HUES48 (cell line): ENCODE measurements around the gene ASB15.

Experiments used
- H3K27ac ChIP-seq: one replicate; pipeline ENCODE4 v1.7.0; 2013; ENCODE audit warnings: low read depth, low read length, inconsistent platforms
- H3K27me3 ChIP-seq: 2 replicates; pipeline ENCODE4 v1.6.1; 2013; ENCODE audit warnings: mild to moderate bottlenecking, low read length; ENCODE audit not compliant: control insufficient read depth, insufficient read depth
- H3K36me3 ChIP-seq: 2 replicates; pipeline ENCODE4 v1.6.1; 2013; ENCODE audit warnings: low read length; ENCODE audit not compliant: control insufficient read depth, insufficient read depth
- H3K4me1 ChIP-seq: 2 replicates; pipeline ENCODE4 v1.6.1; 2013; ENCODE audit warnings: mild to moderate bottlenecking, low read length; ENCODE audit not compliant: control insufficient read depth, insufficient read depth
- H3K4me3 ChIP-seq: 2 replicates; pipeline ENCODE4 v1.5.1; 2013; ENCODE audit warnings: mild to moderate bottlenecking, low read depth, low read length
- H3K9ac ChIP-seq: 2 replicates; pipeline ENCODE4 v1.6.1; 2013; ENCODE audit warnings: mild to moderate bottlenecking, low read depth, low read length, moderate library complexity
- H3K9me3 ChIP-seq: 2 replicates; pipeline ENCODE4 v1.6.1; 2013; ENCODE audit warnings: low read length; ENCODE audit not compliant: control insufficient read depth, insufficient read depth

Gene ASB15

DNA sequence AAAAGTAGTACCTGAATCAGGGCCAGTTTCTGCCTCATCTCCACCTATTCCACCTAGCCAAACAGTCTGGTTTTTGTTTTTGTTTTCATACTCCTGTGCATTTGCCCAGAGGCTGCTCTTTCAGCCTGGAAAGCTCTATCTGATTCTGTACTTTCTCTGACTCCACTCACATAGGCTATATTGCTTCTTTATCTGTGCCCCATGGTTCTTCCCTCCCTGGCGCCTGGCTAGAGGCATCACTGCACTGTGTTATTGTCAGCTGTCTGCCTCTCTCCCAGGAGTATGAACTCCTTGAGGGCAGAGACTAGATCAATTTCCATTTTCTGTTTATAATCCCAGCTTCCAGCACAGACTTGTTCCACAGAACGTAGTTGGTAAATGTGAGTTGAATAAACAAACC, 49.0 kb downstream of the ASB15 start:
- Histone ChIP-seq H3K36me3 (no peaks in the 10 kb centered on the region), H3K9ac (no peak overlapping the region), H3K4me1 (peaks cover 14% of the 10 kb centered on the region), H3K27ac (no peak overlapping the region), H3K9me3 (no peaks in the 10 kb centered on the region), H3K27me3 (no peaks in the 10 kb centered on the region), H3K4me3 (no peak overlapping the region)

DNA sequence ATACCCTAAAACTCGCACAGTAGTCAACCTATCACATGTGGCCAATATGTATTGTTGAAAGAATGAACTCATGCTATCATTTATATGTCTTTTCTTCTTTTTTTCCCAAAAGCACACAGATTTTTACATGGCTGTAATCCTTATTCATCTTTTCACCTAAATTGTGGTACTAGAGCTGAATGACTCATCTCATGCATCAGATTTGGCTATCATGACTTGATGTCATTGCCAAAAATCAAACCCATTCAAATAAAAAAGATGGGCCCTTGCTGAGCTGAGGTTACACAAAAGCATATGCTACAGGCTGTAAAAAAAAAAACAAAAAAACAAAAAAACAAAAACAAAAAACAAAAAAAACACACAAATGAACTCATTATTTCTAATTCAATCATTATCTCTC, 50.8 kb downstream of the ASB15 start:
- Histone ChIP-seq H3K9me3 (no peaks in the 10 kb centered on the region), H3K27ac (no peak overlapping the region), H3K4me3 (no peak overlapping the region)

DNA sequence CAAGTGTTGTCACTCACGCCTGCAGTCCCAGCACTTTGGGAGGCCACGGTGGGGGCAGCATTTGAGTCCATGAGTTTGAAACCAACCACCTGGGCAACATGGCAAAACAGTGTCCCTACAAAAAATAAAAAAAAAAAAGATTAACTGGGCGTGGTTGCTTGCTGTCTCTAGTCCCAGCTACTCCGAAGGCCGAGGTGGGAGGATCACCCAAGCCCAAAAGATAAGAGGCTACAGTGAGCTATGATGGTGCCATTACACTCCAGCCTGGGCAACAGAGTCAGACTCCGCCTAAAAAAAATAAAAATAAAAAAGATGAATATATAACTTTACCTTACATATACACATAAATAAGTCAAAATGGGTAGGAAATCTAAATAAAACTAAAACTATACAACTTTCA, 51.5 kb downstream of the ASB15 start:
- Histone ChIP-seq H3K27ac (no peak overlapping the region), H3K36me3 (no peaks in the 10 kb centered on the region), H3K27me3 (no peaks in the 10 kb centered on the region), H3K4me1 (no peaks in the 10 kb centered on the region), H3K4me3 (no peak overlapping the region), H3K9me3 (no peaks in the 10 kb centered on the region), H3K9ac (no peak overlapping the region)

More for the DNA sequence above, 50.8 kb downstream of the ASB15 start:
- Histone ChIP-seq H3K4me1 (0 out of 2 replicates have a peak, but pooled peaks cover 1% of the 10 kb centered on the region), H3K27me3 (no peaks in the 10 kb centered on the region), H3K9ac (no peak overlapping the region), H3K36me3 (no peaks in the 10 kb centered on the region)

DNA sequence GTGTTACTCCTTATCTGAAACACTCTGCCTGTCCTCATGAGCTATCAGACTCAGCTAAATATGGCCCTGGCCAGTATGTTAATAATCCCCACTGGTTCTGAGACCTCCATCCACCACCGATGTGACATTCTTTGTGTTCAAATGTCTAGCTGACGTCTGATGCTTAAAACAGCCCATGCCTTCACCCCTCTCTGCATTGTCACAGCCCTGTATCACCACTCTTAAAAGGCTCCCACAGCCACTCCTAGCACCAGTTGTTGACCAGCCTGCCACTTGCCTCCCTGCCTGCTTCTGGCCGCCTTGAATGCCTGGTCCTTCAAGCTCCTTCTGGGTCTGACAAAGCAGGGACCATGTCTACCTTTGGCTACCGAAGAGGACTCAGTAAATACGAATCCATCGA, 54.0 kb downstream of the ASB15 start, which contains the start of gene LMOD2:
Gene LMOD2 (plus strand): TSS at position 253 of the 400 bp plus-strand sequence. CDS start 98 bp downstream, at position 351.
- Histone ChIP-seq H3K4me1 (0 out of 2 replicates have a peak, but pooled peaks cover under 1% of the 10 kb centered on the region), H3K27me3 (no peaks in the 10 kb centered on the region), H3K9ac (no peak within 1 kb of the TSS), H3K9me3 (no peaks in the 10 kb centered on the region), H3K4me3 (no peak within 1 kb of the TSS), H3K27ac (no peak within 1 kb of the TSS), H3K36me3 (no peaks in the 10 kb centered on the region)

DNA sequence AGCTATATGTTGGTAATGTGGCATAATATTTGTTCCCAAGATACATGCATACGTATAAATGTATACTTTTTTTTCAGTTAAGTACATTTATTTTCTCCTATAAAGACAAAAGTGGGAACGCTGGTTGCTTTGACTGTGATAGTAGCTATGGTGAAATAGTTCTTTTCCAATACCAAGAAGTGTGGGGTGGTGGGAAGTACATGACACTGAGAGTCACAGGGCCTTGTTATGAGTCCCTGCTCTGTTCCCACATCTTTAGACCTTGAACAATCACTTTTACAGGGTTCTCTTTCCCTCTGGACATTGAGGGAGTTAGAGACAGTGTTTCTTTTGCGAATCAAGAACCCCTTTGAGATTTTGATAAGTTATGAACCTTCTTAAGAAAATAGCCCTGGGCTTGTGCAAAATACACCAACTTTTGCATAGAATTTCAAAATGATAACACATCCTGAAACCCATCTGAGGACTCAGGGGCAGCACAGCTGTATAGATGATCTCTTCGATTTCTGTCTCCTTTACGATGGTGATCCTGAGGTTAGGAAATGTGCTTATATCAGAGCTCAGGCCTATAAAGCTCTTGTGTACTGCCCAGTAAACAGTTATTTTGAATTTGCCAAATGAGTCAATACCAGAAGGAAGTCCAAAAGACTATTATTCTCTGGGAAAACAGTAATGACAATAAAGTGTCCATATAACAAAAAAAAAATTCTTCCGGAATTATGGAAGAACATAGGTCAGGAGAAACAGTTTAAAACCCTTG, 55.1 kb downstream of the ASB15 start:
- H3K9me3 ChIP-seq = no peaks in the 10 kb centered on the region
- H3K4me3 ChIP-seq = no peak overlapping the region
- no peak overlapping the region for H3K27ac ChIP-seq
- no peaks in the 10 kb centered on the region for H3K27me3 ChIP-seq
- H3K36me3 ChIP-seq = no peaks in the 10 kb centered on the region
- H3K9ac ChIP-seq = no peak overlapping the region
- H3K4me1 ChIP-seq = peaks cover 7% of the 10 kb centered on the region; the same call in 1 of the 2 replicates

DNA sequence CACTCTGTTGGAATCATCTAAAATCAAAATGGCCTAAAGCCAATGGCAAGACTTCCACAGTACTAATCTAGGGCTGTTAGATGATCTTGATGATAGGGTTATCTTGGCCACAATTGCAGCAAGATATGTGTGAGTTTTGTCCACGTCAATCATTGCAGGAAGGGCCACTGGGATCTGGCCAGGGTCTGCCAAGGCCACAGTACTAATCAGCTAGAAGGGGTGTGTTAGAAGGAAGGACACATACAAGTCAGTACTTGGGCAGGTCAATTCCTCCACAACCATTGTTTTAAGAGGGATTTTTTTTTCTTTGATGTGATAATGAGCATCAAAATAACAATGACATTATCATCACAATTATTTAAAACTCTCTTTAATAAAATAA, 55.7 kb downstream of the ASB15 start:
- Histone ChIP-seq H3K9ac (no peak overlapping the region), H3K27me3 (no peaks in the 10 kb centered on the region), H3K4me3 (no peak overlapping the region), H3K9me3 (no peaks in the 10 kb centered on the region), H3K27ac (no peak overlapping the region), H3K4me1 (peaks cover 7% of the 10 kb centered on the region; the same call in 1 of the 2 replicates), H3K36me3 (no peaks in the 10 kb centered on the region)

DNA sequence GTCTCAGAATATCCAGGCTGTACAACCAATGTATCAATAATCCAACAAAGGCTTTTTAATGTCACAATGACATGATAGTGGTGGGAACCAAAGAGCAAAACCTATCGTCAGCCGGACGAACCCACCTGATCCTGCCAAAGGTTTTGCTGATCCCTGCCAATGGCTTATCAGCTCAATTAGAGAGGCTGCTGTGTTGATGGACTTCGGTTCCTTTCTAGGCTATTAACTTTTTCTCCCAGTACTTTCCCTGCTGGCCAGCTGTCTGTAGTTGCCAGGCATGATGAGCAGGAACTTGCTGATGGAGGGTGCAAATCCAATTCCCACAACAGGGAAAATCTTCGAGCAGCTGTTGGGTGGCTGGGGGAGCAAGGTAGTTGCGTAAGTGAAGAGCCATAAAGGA, 56.4 kb downstream of the ASB15 start:
- Histone ChIP-seq H3K36me3 (no peaks in the 10 kb centered on the region), H3K4me1 (peaks cover 7% of the 10 kb centered on the region; the same call in 1 of the 2 replicates), H3K27me3 (no peaks in the 10 kb centered on the region), H3K27ac (no peak overlapping the region), H3K9me3 (no peaks in the 10 kb centered on the region), H3K9ac (no peak overlapping the region), H3K4me3 (no peak overlapping the region)

DNA sequence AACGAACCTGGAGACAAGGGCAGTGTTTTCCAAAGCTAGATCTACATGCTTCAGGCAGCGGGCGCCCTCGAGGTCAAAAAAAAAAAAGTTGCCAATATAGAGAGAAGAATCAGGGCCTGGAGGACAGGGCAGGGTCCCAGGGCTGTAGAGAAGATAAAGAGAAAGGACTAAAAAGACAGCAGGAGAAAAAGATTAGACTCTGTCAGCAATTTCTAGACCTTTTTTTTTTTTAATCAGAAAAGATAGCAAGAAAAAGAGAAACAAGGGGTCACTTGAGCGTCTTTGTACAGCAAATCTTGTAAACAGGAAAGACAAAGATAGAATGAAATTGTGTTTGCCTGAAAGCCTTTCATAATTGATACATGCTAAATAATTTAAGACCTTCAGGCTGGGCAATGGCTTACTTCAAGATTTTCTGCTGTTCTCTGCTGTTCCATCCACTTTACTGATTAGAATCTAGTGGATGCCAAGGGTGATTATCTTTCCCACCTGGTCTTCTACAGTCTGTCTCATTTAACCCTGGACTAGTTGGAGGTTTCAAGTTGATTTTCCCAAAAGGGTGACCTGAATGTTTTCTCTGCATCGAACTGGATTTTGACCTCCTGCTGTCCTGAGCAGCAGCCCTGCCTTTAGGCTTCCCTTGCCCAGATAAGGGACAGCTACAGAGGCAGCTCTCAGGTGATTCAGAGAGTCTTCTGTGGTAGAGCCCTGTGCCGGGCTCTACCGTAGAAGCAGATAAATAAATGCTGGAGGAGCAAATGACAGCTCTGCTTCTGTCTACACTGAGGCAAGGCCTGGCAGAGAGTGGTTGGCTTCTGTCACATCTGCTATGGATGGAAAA, 59.1 kb downstream of the ASB15 start:
- H3K9ac ChIP-seq = no peak overlapping the region
- no peaks in the 10 kb centered on the region for H3K27me3 ChIP-seq
- H3K9me3 ChIP-seq = no peaks in the 10 kb centered on the region
- no peaks in the 10 kb centered on the region for H3K36me3 ChIP-seq
- no peak overlapping the region for H3K27ac ChIP-seq
- H3K4me1 ChIP-seq = peaks cover 7% of the 10 kb centered on the region; the same call in 1 of the 2 replicates
- no peak overlapping the region for H3K4me3 ChIP-seq

DNA sequence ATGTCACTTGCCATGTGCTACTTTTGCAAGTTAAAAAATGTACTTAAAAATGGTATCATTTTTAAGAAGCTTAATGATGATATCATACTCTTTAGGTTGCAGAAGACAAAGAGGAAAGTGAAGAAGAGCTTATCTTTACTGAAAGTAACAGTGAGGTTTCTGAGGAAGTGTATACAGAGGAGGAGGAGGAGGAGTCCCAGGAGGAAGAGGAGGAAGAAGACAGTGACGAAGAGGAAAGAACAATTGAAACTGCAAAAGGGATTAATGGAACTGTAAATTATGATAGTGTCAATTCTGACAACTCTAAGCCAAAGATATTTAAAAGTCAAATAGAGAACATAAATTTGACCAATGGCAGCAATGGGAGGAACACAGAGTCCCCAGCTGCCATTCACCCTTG, 60.1 kb downstream of the ASB15 start:
- no peak overlapping the region for H3K27ac ChIP-seq
- H3K9me3 ChIP-seq = no peaks in the 10 kb centered on the region
- no peaks in the 10 kb centered on the region for H3K36me3 ChIP-seq
- H3K4me3 ChIP-seq = no peak overlapping the region
- H3K27me3 ChIP-seq = no peaks in the 10 kb centered on the region
- H3K4me1 ChIP-seq = peaks cover 7% of the 10 kb centered on the region; the same call in 1 of the 2 replicates
- no peak overlapping the region for H3K9ac ChIP-seq

DNA sequence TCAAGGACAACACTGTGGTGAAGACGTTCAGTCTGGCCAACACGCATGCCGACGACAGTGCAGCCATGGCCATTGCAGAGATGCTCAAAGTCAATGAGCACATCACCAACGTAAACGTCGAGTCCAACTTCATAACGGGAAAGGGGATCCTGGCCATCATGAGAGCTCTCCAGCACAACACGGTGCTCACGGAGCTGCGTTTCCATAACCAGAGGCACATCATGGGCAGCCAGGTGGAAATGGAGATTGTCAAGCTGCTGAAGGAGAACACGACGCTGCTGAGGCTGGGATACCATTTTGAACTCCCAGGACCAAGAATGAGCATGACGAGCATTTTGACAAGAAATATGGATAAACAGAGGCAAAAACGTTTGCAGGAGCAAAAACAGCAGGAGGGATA, 60.7 kb downstream of the ASB15 start:
- H3K36me3 ChIP-seq = no peaks in the 10 kb centered on the region
- H3K27ac ChIP-seq = no peak overlapping the region
- no peaks in the 10 kb centered on the region for H3K27me3 ChIP-seq
- H3K9me3 ChIP-seq = no peaks in the 10 kb centered on the region
- no peak overlapping the region for H3K4me3 ChIP-seq
- peaks cover 7% of the 10 kb centered on the region; the same call in 1 of the 2 replicates for H3K4me1 ChIP-seq
- no peak overlapping the region for H3K9ac ChIP-seq

DNA sequence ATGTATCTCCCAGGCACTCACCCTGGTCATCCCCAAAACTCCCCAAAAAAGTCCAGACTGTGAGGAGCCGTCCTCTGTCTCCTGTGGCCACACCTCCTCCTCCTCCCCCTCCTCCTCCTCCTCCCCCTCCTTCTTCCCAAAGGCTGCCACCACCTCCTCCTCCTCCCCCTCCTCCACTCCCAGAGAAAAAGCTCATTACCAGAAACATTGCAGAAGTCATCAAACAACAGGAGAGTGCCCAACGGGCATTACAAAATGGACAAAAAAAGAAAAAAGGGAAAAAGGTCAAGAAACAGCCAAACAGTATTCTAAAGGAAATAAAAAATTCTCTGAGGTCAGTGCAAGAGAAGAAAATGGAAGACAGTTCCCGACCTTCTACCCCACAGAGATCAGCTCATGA, 61.1 kb downstream of the ASB15 start:
- Histone ChIP-seq H3K9me3 (no peaks in the 10 kb centered on the region), H3K9ac (no peak overlapping the region), H3K4me1 (peaks cover 7% of the 10 kb centered on the region; the same call in 1 of the 2 replicates), H3K36me3 (no peaks in the 10 kb centered on the region), H3K27ac (no peak overlapping the region), H3K4me3 (no peak overlapping the region), H3K27me3 (no peaks in the 10 kb centered on the region)
